SK-N-SH treated with all-trans-retinoic acid at 6 μM for 48 hours (cell line): Measurements from ENCODE around the gene CALR3.

Experiments used
- ARNTL ChIP-seq: fragments of 450-650 bp; formaldehyde crosslinking; IDR thresholded peaks from 2 replicates; pipeline ENCODE4 v1.5.0; 2020; ENCODE audit warnings: low read depth, mild to moderate bottlenecking, moderate library complexity, borderline replicate concordance
- CSDC2 ChIP-seq: fragments of 250-450 bp; sonication (Bioruptor Pico); IDR thresholded peaks from 2 replicates; pipeline ENCODE4 v1.5.0; 2020; ENCODE audit warnings: mild to moderate bottlenecking, moderate library complexity
- RARB ChIP-seq: fragments of 250-450 bp; sonication (Bioruptor Pico); IDR thresholded peaks from 2 replicates; pipeline ENCODE4 v1.8.0; 2021; ENCODE audit warnings: mild to moderate bottlenecking, moderate library complexity
- ZFP3 ChIP-seq: fragments of 250-450 bp; sonication (Bioruptor Pico); IDR thresholded peaks from 2 replicates; pipeline ENCODE4 v1.5.0; 2020; ENCODE audit warnings: mild to moderate bottlenecking, moderate library complexity
- ZFP30 ChIP-seq: fragments of 450-650 bp; formaldehyde crosslinking; IDR thresholded peaks from 2 replicates; pipeline ENCODE4 v1.5.0; 2022; ENCODE audit warnings: mild to moderate bottlenecking, moderate library complexity
- ZNF565 ChIP-seq: fragments of 450-650 bp; formaldehyde crosslinking; conservative IDR thresholded peaks from 2 replicates; pipeline ENCODE4 v1.5.0; 2020; ENCODE audit warnings: low read depth, mild to moderate bottlenecking, moderate library complexity
- TF ChIP-seq, protein P1 (sequence below): fragments of 250-450 bp; sonication (Bioruptor Pico); IDR thresholded peaks from 2 replicates; pipeline ENCODE4 v1.8.0; 2021; ENCODE audit warnings: low read depth, mild to moderate bottlenecking, moderate library complexity, borderline replicate concordance
- TF ChIP-seq, protein P2 (sequence below): fragments of 250-450 bp; sonication (Bioruptor Pico); IDR thresholded peaks from 2 replicates; pipeline ENCODE4 v1.5.1; 2021; ENCODE audit warnings: mild to moderate bottlenecking, moderate library complexity

DNA sequence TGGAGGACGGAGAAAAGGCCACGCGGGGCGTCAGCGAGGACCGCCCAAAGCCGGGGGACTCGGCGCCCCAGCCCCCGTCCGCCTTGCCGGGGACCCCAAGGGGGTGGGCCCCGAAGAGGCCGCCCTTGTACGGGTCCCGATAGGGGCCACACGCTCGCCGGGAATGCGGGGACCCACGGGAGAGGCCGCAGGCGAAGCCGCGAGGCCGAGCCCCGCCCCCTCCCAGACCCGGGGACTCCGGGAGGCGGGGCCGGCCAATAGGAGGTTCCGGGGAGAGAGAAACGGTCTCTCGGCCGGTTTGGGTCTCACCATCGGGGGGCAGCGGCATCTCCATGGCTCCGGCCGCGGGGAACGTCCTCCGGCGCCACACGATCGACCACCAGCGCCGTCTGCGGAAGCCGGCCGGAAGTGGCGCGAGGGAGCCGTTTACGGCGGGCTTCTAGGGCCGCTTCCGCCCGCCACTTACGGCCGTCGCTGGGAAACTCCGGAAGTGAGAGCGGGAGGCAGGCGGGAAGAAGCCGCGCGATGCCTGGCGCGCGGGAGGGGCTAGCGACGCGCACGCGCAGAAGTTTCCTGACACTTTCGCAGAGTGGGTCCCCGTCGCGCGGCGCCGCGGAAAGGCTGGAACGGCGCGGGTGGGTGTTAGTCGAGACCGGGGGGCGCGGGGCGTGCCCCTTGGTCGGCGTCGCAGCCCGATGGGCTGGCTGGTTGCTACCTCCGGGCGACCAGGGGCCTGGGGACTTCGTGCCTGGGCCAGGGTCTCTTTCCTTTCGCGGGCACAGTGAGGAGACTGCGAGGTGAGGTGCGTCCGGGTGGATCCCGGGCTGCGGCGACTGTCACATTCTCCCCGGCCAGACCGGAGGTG lies 46.3 kb upstream of the CALR3 start, which contains the start of gene CHERP:
- TF ChIP-seq, protein P1, sequence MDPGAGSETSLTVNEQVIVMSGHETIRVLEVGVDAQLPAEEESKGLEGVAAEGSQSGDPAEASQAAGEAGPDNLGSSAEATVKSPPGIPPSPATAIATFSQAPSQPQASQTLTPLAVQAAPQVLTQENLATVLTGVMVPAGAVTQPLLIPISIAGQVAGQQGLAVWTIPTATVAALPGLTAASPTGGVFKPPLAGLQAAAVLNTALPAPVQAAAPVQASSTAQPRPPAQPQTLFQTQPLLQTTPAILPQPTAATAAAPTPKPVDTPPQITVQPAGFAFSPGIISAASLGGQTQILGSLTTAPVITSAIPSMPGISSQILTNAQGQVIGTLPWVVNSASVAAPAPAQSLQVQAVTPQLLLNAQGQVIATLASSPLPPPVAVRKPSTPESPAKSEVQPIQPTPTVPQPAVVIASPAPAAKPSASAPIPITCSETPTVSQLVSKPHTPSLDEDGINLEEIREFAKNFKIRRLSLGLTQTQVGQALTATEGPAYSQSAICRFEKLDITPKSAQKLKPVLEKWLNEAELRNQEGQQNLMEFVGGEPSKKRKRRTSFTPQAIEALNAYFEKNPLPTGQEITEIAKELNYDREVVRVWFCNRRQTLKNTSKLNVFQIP: no peak
- TF ChIP-seq ZFP30 (CRISPR knock-in tag) (no peak), CSDC2 (CRISPR knock-in tag) (no peak), RARB (CRISPR knock-in tag) (no peak), ARNTL (no peak), ZFP3 (CRISPR knock-in tag) (no peak), ZNF565 (CRISPR knock-in tag) (no peak)
- TF ChIP-seq, protein P2, sequence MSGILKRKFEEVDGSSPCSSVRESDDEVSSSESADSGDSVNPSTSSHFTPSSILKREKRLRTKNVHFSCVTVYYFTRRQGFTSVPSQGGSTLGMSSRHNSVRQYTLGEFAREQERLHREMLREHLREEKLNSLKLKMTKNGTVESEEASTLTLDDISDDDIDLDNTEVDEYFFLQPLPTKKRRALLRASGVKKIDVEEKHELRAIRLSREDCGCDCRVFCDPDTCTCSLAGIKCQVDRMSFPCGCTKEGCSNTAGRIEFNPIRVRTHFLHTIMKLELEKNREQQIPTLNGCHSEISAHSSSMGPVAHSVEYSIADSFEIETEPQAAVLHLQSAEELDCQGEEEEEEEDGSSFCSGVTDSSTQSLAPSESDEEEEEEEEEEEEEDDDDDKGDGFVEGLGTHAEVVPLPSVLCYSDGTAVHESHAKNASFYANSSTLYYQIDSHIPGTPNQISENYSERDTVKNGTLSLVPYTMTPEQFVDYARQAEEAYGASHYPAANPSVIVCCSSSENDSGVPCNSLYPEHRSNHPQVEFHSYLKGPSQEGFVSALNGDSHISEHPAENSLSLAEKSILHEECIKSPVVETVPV (CRISPR knock-in tag): no peak
